ENCODE measurements around the gene TOR2A. TPM values are rescaled to one million over a fixed set of nuclear protein-coding genes. Genes with fewer than 3 reads are reported as not detected.

The TOR2A gene
- total RNA-seq, 1 donor from 2014 or later = not detected

- TF ChIP-seq CTCF (IDR thresholded peaks at IDR 0.05) = no peak
- peaks cover 2 to 11% of the 10 kb centered on the region in 2 donors for H3K4me1 ChIP-seq
- no peak overlapping the region for H3K4me3 ChIP-seq
- H3K27me3 ChIP-seq = no peaks in the 10 kb centered on the region
- no peak for DNase-seq (ENCODE audit: low spot score in 2 of 2)
- H3K27ac ChIP-seq = no peak overlapping the region
- intact Hi-C loops (cut with DNase I) = loop anchor here (5.0 kb wide), 1 partner anchor 211 kb away; no protein-coding TSS in a partner anchor
- H3K36me3 ChIP-seq = no peaks in the 10 kb centered on the region
- H3K9me3 ChIP-seq = no peaks in the 10 kb centered on the region
Observed at GRCh38 chr9:127723013-127723412, 12.1 kb downstream of the TOR2A start.

GRCh38 chr9:127722055-127722745 lies 12.9 kb downstream of the TOR2A start:
- H3K27ac ChIP-seq = no peak overlapping the region
- no peaks in the 10 kb centered on the region for H3K36me3 ChIP-seq
- no peaks in the 10 kb centered on the region for H3K9me3 ChIP-seq
- H3K27me3 ChIP-seq = no peaks in the 10 kb centered on the region
- intact Hi-C loops (cut with DNase I) = loop anchor here (5.0 kb wide), 1 partner anchor 210 kb away; no protein-coding TSS in a partner anchor
- H3K4me3 ChIP-seq = no peak overlapping the region
- H3K4me1 ChIP-seq = peaks cover 2 to 11% of the 10 kb centered on the region in 2 donors
- TF ChIP-seq CTCF (IDR thresholded peaks at IDR 0.05) = no peak
- no peak for DNase-seq (ENCODE audit: low spot score in 2 of 2)

GRCh38 chr9:127721391-127721821 lies 13.7 kb downstream of the TOR2A start:
- no peaks in the 10 kb centered on the region for H3K9me3 ChIP-seq
- no peaks in the 10 kb centered on the region for H3K36me3 ChIP-seq
- intact Hi-C loops (cut with DNase I) = loop anchor here (5.0 kb wide), 1 partner anchor 209 kb away; no protein-coding TSS in a partner anchor
- H3K27me3 ChIP-seq = no peaks in the 10 kb centered on the region
- H3K27ac ChIP-seq = no peak overlapping the region
- no peak for DNase-seq (ENCODE audit: low spot score in 2 of 2)
- no peak for TF ChIP-seq CTCF (IDR thresholded peaks at IDR 0.05)
- H3K4me3 ChIP-seq = no peak overlapping the region
- peaks cover 2 to 11% of the 10 kb centered on the region in 2 donors for H3K4me1 ChIP-seq

DNA sequence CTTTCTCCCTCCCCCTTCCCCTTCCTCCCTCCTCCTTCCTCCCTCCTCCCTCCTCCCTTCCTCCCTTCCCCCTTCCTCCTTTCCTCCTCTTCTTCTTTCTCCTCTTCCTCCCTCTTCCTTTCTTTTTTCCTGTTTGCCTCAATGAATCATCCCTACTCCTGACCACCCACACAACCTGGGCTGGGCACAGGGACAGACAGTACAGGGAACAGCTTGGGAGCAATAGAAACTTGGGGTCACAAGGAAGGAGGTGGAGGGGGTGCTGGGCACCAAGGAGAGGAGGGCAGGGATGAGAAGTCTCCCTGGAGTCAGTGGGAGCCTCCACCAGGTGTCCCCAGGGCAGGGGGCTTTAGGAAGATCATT lies 14.2 kb downstream of the TOR2A start:
- intact Hi-C loops (cut with DNase I) = loop anchor here (5.0 kb wide), 1 partner anchor 209 kb away; no protein-coding TSS in a partner anchor
- no peak for DNase-seq (ENCODE audit: low spot score in 2 of 2)
- peaks cover 2 to 15% of the 10 kb centered on the region in 2 donors for H3K4me1 ChIP-seq
- no peak overlapping the region for H3K4me3 ChIP-seq
- no peak overlapping the region for H3K27ac ChIP-seq
- H3K27me3 ChIP-seq = no peaks in the 10 kb centered on the region
- H3K36me3 ChIP-seq = no peaks in the 10 kb centered on the region
- TF ChIP-seq CTCF (IDR thresholded peaks at IDR 0.05) = no peak
- no peaks in the 10 kb centered on the region for H3K9me3 ChIP-seq

- peaks cover 2 to 15% of the 10 kb centered on the region in 2 donors for H3K4me1 ChIP-seq
- intact Hi-C loops (cut with DNase I) = loop anchor here (5.0 kb wide), 1 partner anchor 208 kb away; no protein-coding TSS in a partner anchor
- TF ChIP-seq CTCF (IDR thresholded peaks at IDR 0.05) = no peak
- no peaks in the 10 kb centered on the region for H3K27me3 ChIP-seq
- no peak for DNase-seq (ENCODE audit: low spot score in 2 of 2)
- H3K9me3 ChIP-seq = no peaks in the 10 kb centered on the region
- H3K4me3 ChIP-seq = no peak overlapping the region
- H3K27ac ChIP-seq = no peak overlapping the region
- no peaks in the 10 kb centered on the region for H3K36me3 ChIP-seq
Observed at GRCh38 chr9:127720031-127720864, 14.8 kb downstream of the TOR2A start.
